ENCODE data around the gene MESP1. TPM values are rescaled to one million over a fixed set of nuclear protein-coding genes. Genes with fewer than 3 reads are reported as not detected.
"Not testable (repeated sequence)": the region's sequence is repeated elsewhere in the genome, so short reads cannot be mapped to it uniquely, and the experiment has no call there.

Gene MESP1
- total RNA-seq, 1 donor from 2014 or later: 2.7 TPM

- H3K36me3 ChIP-seq: peaks cover 0 to 8% of the 10 kb centered on the region in 2 donors
- TF ChIP-seq CTCF (IDR thresholded peaks at IDR 0.05) (no peak), POLR2A (IDR thresholded peaks at IDR 0.05) (no peak), POLR2AphosphoS5 (IDR thresholded peaks at IDR 0.05; ENCODE audit: insufficient read depth in 1 of 2, low read depth in 1 of 2) (no peak)
- no peaks in the 10 kb centered on the region for H3K9me3 ChIP-seq
- no peak for DNase-seq (ENCODE audit: extremely low spot score in 2 of 2)
- H3K27ac ChIP-seq: peak overlapping the region; percentile 27
- intact Hi-C loops (cut with DNase I): no loop called here
- H3K4me1 ChIP-seq: peaks cover 33% of the 10 kb centered on the region
- H3K27me3 ChIP-seq: no peaks in the 10 kb centered on the region
- H3K4me3 ChIP-seq: no peak overlapping the region
Measured at GRCh38 chr15:89783111-89783860, 32.2 kb upstream of the MESP1 start.

GRCh38 chr15:89782619-89782950, 31.5 kb upstream of the MESP1 start:
- H3K9me3 ChIP-seq; DNase-seq (ENCODE audit: extremely low spot score in 2 of 2); intact Hi-C loops (cut with DNase I); H3K36me3 ChIP-seq; H3K27ac ChIP-seq; H3K4me3 ChIP-seq; H3K27me3 ChIP-seq: not testable (repeated sequence)
- peaks cover 40% of the 10 kb centered on the region for H3K4me1 ChIP-seq

GRCh38 chr15:89781891-89782618, 31.0 kb upstream of the MESP1 start:
- DNase-seq (ENCODE audit: extremely low spot score in 2 of 2): no peak
- intact Hi-C loops (cut with DNase I): no loop called here
- H3K27me3 ChIP-seq: no peaks in the 10 kb centered on the region
- H3K4me3 ChIP-seq: no peak overlapping the region
- no peaks in the 10 kb centered on the region for H3K36me3 ChIP-seq
- no peaks in the 10 kb centered on the region for H3K9me3 ChIP-seq
- TF ChIP-seq CTCF (IDR thresholded peaks at IDR 0.05) (no peak), POLR2A (IDR thresholded peaks at IDR 0.05) (no peak), POLR2AphosphoS5 (IDR thresholded peaks at IDR 0.05; ENCODE audit: insufficient read depth in 1 of 2, low read depth in 1 of 2) (no peak)
- no peak overlapping the region for H3K27ac ChIP-seq
- H3K4me1 ChIP-seq: peaks cover 41% of the 10 kb centered on the region

GRCh38 chr15:89781055-89781454, 30.0 kb upstream of the MESP1 start:
- H3K4me1 ChIP-seq: peaks cover 43% of the 10 kb centered on the region
- H3K9me3 ChIP-seq: no peaks in the 10 kb centered on the region
- intact Hi-C loops (cut with DNase I): no loop called here
- H3K36me3 ChIP-seq: no peaks in the 10 kb centered on the region
- H3K27ac ChIP-seq: peak overlapping the region; percentile 31
- H3K27me3 ChIP-seq: no peaks in the 10 kb centered on the region
- no peak overlapping the region for H3K4me3 ChIP-seq
- no peak for DNase-seq (ENCODE audit: extremely low spot score in 2 of 2)
- TF ChIP-seq CTCF (IDR thresholded peaks at IDR 0.05) (no peak), POLR2A (IDR thresholded peaks at IDR 0.05) (no peak), POLR2AphosphoS5 (IDR thresholded peaks at IDR 0.05; ENCODE audit: insufficient read depth in 1 of 2, low read depth in 1 of 2) (no peak)

GRCh38 chr15:89780601-89781000, 29.6 kb upstream of the MESP1 start:
- no peak for DNase-seq (ENCODE audit: extremely low spot score in 2 of 2)
- no peaks in the 10 kb centered on the region for H3K27me3 ChIP-seq
- peaks cover 47% of the 10 kb centered on the region for H3K4me1 ChIP-seq
- H3K4me3 ChIP-seq: no peak overlapping the region
- H3K27ac ChIP-seq: peak overlapping the region; percentile 53
- H3K9me3 ChIP-seq: no peaks in the 10 kb centered on the region
- TF ChIP-seq CTCF (IDR thresholded peaks at IDR 0.05) (no peak), POLR2A (IDR thresholded peaks at IDR 0.05) (no peak), POLR2AphosphoS5 (IDR thresholded peaks at IDR 0.05; ENCODE audit: insufficient read depth in 1 of 2, low read depth in 1 of 2) (no peak)
- intact Hi-C loops (cut with DNase I): no loop called here
- H3K36me3 ChIP-seq: no peaks in the 10 kb centered on the region
